ENCODE results near the gene COX8A. TPM values are rescaled to one million over a fixed set of nuclear protein-coding genes. Genes with fewer than 3 reads are reported as not detected.
"Not testable (repeated sequence)": the region's sequence is repeated elsewhere in the genome, so short reads cannot be mapped to it uniquely, and the experiment has no call there.

The COX8A gene
- total RNA-seq, 1 donor from 2014 or later = 539 TPM

GRCh38 chr11:63969461-63969860, 5.0 kb upstream of the COX8A start:
- no peak for TF ChIP-seq CTCF (conservative IDR thresholded peaks at IDR 0.05; ENCODE audit: low read depth, low read length)
- DNase-seq (ENCODE audit: low read depth) = no peak
- H3K4me3 ChIP-seq (ENCODE audit: low read depth, low read length) = no peak overlapping the region

- no peak for TF ChIP-seq CTCF (conservative IDR thresholded peaks at IDR 0.05; ENCODE audit: low read depth, low read length)
- DNase-seq (ENCODE audit: low read depth) = no peak
- no peak overlapping the region for H3K4me3 ChIP-seq (ENCODE audit: low read depth, low read length)
Measured at GRCh38 chr11:63970902-63971301, 3.5 kb upstream of the COX8A start.

- DNase-seq (ENCODE audit: low read depth) = not testable (repeated sequence)
- H3K4me3 ChIP-seq (ENCODE audit: low read depth, low read length) = peak overlapping the region; percentile 37
Measured at GRCh38 chr11:63973912-63974258, 535 bp upstream of the COX8A start.

GRCh38 chr11:63978551-63979239, 4.3 kb downstream of the COX8A start:
- H3K4me3 ChIP-seq (ENCODE audit: low read depth, low read length) = no peak overlapping the region
- TF ChIP-seq CTCF (conservative IDR thresholded peaks at IDR 0.05; ENCODE audit: low read depth, low read length) = no peak

GRCh38 chr11:63979426-63979825, 5.0 kb downstream of the COX8A start:
- no peak overlapping the region for H3K4me3 ChIP-seq (ENCODE audit: low read depth, low read length)
- no peak for TF ChIP-seq CTCF (conservative IDR thresholded peaks at IDR 0.05; ENCODE audit: low read depth, low read length)
- DNase-seq (ENCODE audit: low read depth) = no peak

More at GRCh38 chr11:63978551-63979239, 4.3 kb downstream of the COX8A start:
- no peak for DNase-seq (ENCODE audit: low read depth)

GRCh38 chr11:63985812-63986155, 11.4 kb downstream of the COX8A start:
- peak overlapping the region; percentile 98 for H3K4me3 ChIP-seq (ENCODE audit: low read depth, low read length)
- no peak for TF ChIP-seq CTCF (conservative IDR thresholded peaks at IDR 0.05; ENCODE audit: low read depth, low read length)
- DNase-seq (ENCODE audit: low read depth) = no peak

GRCh38 chr11:63986156-63986931, 11.9 kb downstream of the COX8A start, which contains the start of gene OTUB1:
Gene OTUB1 (plus strand): TSS chr11:63986438. CDS start chr11:63986457, 19 bp downstream.
- DNase-seq (ENCODE audit: low read depth) = peak; percentile 37
- peak within 1 kb of the TSS; percentile 98 for H3K4me3 ChIP-seq (ENCODE audit: low read depth, low read length)
- TF ChIP-seq CTCF (conservative IDR thresholded peaks at IDR 0.05; ENCODE audit: low read depth, low read length) = peak; percentile 3

Data from epithelial cell of proximal tubule (primary cell).